ENCODE data around the gene CDKL5.

The CDKL5 gene

GRCh38 chrX:18647621-18648020 lies 222.2 kb downstream of the CDKL5 start:
- DNase-seq (ENCODE audit: low read depth in 2 of 2) = no peak

GRCh38 chrX:18649498-18649951 lies 224.1 kb downstream of the CDKL5 start:
- no peak for DNase-seq (ENCODE audit: low read depth in 2 of 2)

GRCh38 chrX:18650662-18651061 lies 225.3 kb downstream of the CDKL5 start:
- no peak for DNase-seq (ENCODE audit: low read depth in 2 of 2)

GRCh38 chrX:18652636-18653035 lies 227.2 kb downstream of the CDKL5 start:
- no peak for DNase-seq (ENCODE audit: low read depth in 2 of 2)

- DNase-seq (ENCODE audit: low read depth in 2 of 2) = no peak
Observed at GRCh38 chrX:18654875-18655836, 229.7 kb downstream of the CDKL5 start.

GRCh38 chrX:18661273-18661672 lies 235.9 kb downstream of the CDKL5 start:
- no peak for DNase-seq (ENCODE audit: low read depth in 2 of 2)

GRCh38 chrX:18664947-18665346 lies 239.5 kb downstream of the CDKL5 start:
- DNase-seq (ENCODE audit: low read depth in 2 of 2) = no peak

- DNase-seq (ENCODE audit: low read depth in 2 of 2) = no peak
Observed at GRCh38 chrX:18666614-18667013, 241.2 kb downstream of the CDKL5 start.

GRCh38 chrX:18668071-18668835 lies 242.8 kb downstream of the CDKL5 start:
- no peak for DNase-seq (ENCODE audit: low read depth in 2 of 2)

- no peak for DNase-seq (ENCODE audit: low read depth in 2 of 2)
Observed at GRCh38 chrX:18672008-18672407, 246.6 kb downstream of the CDKL5 start, which contains the start of gene RS1. Gene RS1 (minus strand): TSS chrX:18672108. CDS start chrX:18672068, 40 bp downstream.

GRCh38 chrX:18674417-18674787 lies 249.0 kb downstream of the CDKL5 start:
- no peak for DNase-seq (ENCODE audit: low read depth in 2 of 2)

- DNase-seq (ENCODE audit: low read depth in 2 of 2) = peak; percentile 23 to 38
Observed at GRCh38 chrX:18674788-18675735, 249.7 kb downstream of the CDKL5 start.

GRCh38 chrX:18676050-18676449 lies 250.6 kb downstream of the CDKL5 start:
- DNase-seq (ENCODE audit: low read depth in 2 of 2) = no peak

- no peak for DNase-seq (ENCODE audit: low read depth in 2 of 2)
Observed at GRCh38 chrX:18676470-18676869, 251.1 kb downstream of the CDKL5 start.

- no peak for DNase-seq (ENCODE audit: low read depth in 2 of 2)
Observed at GRCh38 chrX:18677161-18677869, 251.9 kb downstream of the CDKL5 start.

- DNase-seq (ENCODE audit: low read depth in 2 of 2) = no peak
Observed at GRCh38 chrX:18681996-18682395, 256.6 kb downstream of the CDKL5 start.

GRCh38 chrX:18682979-18683387 lies 257.6 kb downstream of the CDKL5 start:
- DNase-seq (ENCODE audit: low read depth in 2 of 2) = no peak

- DNase-seq (ENCODE audit: low read depth in 2 of 2) = no peak
Observed at GRCh38 chrX:18687856-18688495, 262.6 kb downstream of the CDKL5 start.

- no peak for DNase-seq (ENCODE audit: low read depth in 2 of 2)
Observed at GRCh38 chrX:18691431-18691830, 266.0 kb downstream of the CDKL5 start.

GRCh38 chrX:18692541-18692940 lies 267.1 kb downstream of the CDKL5 start:
- DNase-seq (ENCODE audit: low read depth in 2 of 2) = no peak

Measured in fibroblast of skin of left biceps (primary cell).